Kasumi-1 (cell line): ENCODE data around the gene ZNF750.
A peak's percentile ranks its signal among the peaks of the same experiment; 100 is the strongest.

ENCODE experiments used
- DNase-seq, 2 experiments: peaks; one replicate each; lab custom pipeline; 2025; lab: John Stamatoyannopoulos, UW

Gene ZNF750

DNA sequence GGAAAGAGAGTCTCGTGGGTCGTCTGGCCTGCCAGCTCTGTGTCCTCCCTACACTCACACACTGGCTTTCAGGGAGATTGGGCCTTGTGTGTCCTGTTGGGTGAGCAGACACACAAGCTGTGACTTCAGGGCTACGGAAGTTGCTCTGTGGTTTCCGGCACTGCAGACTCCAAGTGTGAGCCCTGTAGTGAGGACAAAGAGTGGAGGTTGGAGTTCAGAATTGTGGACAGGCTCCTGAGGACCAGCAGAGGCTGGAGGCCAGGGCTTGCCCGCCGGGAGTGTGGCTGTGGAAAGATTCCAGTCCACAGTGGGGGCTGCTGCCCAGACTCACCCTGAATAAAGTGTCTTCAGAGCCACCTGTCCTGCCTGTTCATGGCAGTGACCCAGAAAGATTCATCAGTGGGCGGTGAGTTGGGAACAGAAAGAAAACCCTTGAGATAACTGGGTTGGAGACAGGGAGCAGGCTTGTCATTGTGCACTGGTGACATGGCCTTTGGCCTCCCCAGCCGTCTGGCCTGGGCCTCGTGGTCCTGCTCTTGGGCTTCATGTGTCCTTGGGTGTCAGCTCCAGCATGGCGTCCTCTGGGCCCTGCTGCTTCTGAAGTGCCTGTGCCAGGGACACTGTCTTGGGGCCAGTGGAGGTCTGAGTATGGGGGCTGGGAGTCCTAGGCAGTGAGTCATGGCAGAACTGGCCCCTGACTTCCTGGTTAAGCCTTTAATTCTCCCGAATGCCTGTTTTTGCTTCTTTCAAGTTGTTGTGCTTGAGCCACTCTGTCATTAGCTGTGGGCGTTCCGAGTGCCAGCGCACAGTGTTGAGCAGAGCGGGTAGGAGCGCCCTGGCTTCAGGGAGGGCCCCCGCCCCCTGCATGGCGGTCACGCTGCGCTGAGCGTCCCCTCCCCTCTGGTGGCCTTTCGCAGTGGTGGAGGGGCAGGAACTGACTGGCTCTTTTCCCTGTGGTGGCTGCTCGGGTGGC lies 19.9 kb upstream of the ZNF750 start:
- peak; percentile 96 to 97 for DNase-seq

DNA sequence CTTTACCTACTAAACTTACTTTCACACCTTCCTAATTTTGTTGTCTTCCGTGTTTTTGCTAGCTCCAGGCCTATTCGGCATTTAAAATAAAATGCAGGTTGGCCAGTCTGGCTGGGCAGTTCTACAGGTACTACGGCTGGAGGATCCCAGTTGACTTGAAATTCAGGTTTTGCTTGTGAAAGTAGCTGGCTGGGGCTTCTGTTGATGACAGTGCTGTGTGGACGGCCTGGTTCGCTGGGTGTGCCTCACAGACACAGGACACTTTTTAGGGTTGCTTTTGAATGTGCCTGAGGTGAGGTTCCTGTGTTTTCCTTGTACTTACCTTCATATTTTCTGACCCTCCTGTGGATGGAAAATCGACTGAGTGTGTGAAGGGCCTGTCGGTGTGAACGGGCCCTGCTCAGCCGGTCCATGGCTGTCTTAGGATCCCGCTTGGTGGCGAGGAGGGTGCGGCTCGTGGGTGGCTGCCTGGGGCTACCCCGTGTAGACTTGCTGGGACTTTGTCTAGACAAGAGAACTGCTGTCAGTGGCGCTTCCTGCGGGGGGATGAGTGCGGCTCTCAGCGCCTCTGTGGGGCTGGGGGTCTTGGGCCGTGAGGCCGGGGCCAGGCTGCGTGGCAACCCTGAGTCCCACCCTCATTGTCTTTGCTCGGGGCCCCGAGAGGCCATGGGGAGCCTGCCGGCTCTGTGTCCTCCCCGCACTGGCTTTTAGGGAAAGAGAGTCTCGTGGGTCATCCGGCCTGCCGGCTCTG lies 18.7 kb upstream of the ZNF750 start:
- no peak for DNase-seq

DNA sequence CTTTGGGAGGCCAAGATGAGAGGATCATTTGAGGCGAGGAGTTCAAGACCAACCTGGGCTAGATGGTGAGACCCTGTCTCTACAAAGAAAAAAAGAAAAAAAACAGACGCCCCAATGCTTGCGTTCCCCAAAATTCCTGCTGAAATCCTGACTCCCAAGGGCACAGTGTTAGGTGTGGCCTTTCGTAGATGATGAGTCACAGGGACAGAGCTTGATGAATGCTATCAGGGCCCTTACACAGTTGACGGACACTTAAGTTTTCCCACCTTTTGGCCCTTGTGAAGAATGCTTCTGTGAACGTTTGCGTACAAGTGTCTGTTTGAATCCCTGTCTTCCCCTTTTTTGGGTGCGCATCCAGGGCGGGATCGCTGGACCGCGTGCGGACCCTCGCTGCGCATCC lies 16.5 kb upstream of the ZNF750 start:
- DNase-seq = no peak

DNA sequence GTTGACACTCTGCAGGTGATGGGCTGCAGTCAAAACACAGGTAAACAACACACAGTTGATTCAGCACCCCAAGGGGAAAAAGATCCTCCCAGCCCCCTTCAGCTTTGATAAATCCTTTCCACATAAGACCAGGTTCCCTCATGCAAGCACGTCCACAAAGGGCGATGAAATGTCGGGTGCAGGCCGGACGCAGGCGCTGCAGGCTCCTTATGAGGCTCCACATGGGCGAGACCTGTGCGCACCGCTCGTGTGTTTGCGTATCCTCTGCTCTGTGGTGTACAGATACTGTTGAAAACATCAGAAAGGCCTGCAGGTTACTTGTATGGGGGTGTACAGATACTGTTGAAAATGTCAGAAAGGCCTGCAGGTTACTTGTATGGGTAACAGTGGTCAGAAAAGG lies 14.4 kb upstream of the ZNF750 start:
- DNase-seq = no peak

DNA sequence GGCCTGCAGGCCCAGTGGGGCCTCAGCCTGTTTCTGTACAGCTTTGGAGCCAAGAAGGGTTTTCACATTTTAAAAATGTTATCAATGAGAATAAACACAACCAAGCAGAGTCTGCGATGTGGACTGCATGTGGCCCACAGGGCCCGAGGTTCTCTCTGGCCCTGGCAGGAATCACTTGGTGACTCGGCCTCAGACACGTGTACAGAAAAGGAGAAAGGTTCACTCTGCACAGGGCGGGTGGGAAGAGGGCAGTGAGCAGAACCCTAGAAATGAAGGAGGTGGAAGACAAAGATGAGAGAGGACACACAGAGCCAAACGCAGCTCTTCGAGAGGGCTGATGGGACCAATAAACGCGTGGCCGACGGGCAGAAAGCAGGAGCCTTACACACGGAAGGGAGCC lies 11.6 kb upstream of the ZNF750 start:
- no peak for DNase-seq

DNA sequence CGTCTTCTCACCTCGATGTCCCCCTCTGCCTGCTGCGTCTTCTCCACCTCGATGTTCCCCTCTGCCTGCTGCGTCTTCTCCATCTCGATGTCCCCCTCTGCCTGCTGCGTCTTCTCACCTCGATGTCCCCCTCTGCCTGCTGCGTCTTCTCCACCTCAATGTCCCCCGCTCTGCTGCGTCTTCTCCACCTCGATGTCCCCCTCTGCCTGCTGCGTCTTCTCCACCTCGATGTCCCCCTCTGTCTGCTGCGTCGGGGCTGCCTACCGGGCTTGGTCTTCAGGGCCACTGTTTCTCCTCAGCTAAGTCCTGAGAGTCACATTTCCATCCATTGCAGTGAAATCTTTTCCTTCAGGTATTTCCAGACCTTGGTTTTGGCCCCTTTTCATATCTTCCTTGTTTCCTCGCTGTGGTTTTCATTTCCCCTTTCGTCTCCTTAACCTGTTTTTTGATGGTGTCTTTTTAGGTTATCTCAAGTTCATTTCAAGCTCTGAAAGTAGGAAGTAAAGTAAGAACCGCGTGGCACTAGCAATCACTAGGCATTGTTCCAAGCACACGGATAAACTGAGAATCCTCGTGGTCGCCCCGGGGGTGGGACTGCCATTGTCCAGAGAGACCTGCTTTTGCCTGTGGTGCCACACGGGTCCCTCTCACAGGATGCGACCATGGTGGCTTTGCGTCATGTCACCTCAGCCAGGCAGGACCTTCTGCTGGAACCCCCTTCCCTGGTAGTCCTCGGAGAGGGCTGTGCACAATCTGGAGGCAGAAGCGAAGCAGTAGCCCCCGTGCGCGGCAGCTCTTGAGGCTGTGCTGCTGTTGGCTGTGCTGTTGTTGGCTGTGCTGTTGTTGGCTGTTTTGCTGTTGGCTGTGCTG lies 9.5 kb upstream of the ZNF750 start:
- peak; percentile 64 to 65 for DNase-seq

DNA sequence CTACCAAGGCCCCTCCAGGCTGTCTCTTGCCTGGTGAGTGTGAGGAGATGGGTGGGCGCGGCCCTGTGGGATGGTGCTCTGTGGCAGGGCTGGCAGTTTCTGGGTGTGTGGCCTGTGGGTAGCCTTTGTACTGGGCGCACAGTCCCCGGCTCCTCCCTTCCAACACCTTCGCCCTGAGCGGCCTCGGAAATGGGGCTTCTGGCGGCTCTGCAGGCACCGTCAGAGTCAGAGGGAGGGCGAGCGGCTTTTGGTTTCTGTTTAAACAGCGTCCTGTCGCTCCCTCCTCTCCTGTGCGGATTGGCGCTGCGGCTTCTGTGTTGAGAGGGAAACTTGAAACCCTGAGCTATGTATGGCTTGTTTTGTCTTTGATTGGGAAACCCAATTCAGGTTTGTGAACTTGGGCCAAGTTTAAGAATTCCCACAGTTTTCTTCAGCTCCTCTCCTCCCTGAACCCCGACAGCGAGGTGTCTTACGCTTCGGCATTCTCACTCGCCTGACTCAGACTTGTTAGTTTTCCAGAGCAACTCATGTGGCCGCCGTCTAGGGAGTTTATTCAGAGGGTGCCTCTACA lies 8.3 kb upstream of the ZNF750 start:
- no peak for DNase-seq

DNA sequence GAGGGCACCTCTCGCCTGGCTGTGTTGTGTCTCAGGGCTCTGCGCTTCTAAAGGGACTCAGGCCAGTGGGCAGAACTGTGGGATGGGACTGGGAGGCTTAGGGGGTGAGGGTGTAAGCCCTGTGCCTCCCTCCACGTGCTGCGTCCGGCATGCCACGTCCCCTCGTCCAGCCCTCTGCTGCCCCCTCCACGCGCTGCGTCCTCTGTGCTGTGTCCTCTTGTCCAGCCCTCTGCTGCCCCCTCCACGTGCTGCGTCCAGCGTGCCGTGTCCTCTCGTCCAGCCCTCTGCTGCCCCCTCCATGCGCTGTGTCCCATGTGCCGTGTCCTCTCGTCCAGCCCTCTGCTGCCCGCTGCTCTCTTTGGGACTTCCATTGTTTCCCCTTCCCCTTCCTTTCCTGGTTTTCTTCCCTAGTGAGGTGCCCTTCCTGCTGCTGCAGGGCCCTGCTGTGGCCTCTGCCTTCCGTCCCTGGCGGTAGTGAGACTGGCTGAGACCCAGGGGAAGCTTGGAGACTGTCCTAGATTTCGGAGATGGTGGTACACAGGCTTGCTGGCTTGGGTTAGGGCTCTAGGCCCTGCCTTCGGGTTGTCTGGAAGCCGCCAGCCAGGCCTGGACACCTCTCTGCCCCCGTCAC lies 6.4 kb upstream of the ZNF750 start:
- DNase-seq = no peak

DNA sequence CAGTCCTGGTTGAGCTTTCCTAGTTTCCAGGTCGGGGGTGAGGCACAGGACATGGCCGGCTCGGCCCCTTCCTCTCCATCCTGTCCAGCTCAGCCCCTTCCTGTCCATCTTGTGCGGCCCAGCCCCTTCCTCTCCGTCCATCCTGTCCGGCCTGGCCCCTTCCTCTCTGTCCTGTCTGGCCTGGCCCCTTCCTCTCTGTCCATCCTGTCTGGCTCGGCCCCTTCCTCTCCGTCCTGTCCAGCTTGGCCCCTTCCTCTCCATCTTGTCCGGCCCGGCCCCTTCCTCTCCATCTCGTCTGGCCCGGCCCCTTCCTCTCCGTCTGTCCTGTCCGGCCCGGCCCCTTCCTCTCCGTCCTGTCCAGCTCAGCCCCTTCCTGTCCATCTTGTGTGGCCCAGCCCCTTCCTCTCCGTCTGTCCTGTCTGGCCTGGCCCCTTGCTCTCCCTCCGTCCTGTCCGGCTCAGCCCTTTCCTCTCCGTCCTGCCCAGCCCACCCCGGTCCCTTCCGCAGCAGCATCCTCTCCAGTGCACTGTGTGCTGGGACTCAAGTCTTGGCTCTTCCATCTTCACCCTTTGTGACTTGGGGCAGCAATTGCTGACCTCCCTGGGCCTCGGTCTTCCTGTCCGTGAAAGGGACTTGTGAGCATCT lies 5.5 kb upstream of the ZNF750 start:
- no peak for DNase-seq

DNA sequence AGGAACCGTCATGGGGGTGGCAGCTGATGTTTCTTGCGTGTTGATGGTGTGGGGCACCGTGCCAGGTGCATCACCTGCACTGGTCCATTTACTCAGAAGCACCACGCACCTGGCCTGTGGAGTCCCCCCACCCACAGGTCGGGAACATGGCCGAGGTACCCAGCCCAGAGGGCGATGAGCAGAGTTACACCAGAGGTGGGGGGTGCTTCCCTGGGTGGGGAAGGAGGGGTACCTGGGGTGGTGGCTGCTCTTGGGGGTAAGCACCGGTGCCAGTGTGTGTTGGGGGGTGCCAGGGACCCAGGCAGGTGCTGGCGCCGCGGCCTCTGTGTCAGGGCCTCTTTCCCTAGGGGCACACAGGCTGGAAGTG lies 5.0 kb upstream of the ZNF750 start:
- no peak for DNase-seq

DNA sequence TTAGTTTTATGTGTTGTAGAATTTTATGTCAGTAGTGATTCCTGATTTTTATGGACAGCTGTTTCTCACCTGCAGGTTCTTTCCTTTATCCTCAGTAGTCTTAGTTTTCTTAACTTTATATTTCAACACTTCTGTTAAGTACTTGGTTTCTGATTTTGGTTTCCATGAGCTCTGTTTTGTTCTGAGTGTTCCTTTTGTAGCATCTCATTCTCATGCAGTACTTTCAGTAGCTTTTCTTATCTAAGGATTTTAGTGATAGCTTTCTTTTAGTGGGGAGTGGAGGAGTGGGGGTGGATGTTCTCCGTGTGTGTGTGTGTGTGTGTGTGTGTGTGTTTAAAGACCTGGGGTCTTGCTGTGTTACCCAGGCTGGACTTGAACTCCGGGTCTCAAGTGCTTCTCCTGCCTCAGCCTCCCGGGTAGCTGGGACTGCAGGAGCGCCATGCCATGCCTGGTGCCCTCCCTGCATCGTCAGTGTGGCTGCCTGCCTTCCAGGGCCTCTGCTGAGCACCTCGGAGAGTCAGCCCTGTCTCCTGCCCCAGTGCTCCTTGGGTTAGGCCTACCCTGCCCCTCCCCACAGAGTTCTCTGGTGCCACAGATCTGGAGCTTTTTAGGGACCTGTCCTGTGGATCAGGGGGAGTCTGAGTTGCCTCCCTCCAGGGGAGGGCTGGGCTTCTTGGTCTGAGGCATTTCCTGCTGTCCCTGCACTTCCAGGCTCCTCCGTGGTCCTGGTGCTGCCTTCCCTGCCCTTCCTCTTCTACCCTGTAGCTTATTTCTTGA lies 4.3 kb upstream of the ZNF750 start:
- DNase-seq = no peak

DNA sequence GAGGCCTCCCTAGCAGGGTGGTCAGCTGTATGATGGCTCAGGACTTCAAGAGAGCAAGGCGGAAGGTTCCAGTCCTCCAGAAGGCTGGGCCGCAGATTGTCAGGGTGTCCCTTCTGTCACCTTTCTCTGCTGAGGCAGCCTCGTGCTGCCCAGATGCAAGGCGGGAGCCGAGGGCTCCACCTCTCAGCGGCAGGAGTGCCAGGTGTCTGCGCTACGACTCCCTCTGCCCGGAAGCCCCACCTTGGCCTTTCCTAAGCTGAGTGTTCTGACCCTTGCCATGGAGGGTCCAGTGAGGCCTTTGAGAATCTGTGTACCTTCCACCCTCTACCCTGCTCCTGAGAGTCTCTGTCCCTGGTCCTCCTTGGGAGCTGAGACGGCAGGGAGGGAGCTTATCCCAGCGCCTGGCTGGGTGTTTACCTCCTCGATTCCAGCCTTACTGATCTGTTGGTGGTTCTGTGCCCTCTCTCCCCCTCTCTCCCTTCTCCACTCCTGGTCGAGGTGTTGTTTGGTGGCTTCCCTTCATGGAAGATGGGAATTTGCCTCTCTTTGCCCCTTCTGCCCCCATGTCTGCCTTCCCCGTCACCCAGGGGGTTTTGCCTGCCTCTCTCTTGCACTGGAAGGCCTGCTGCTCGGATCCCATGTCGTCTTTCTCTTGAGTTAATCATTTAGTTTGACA lies 2.2 kb upstream of the ZNF750 start:
- no peak for DNase-seq

DNA sequence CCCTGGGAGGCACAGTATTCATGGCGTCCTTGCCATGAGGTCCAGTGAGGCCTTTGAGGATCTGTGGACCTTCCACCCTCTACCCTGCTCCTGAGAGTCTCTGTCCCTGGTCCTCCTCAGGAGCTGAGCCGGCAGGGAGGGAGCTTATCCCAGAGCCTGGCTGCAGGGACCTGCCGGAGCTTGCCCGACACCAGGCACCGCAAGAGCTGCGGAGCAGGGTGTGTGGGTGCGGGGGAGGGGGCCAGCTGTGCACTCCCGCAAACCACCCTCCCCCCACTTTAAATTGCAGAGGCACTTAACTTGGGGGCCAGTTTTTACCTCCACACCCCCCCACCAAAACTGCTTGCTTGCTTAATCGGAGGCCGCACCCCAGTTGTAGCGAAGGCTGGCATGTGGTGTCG lies 609 bp upstream of the ZNF750 start:
- no peak for DNase-seq

DNA sequence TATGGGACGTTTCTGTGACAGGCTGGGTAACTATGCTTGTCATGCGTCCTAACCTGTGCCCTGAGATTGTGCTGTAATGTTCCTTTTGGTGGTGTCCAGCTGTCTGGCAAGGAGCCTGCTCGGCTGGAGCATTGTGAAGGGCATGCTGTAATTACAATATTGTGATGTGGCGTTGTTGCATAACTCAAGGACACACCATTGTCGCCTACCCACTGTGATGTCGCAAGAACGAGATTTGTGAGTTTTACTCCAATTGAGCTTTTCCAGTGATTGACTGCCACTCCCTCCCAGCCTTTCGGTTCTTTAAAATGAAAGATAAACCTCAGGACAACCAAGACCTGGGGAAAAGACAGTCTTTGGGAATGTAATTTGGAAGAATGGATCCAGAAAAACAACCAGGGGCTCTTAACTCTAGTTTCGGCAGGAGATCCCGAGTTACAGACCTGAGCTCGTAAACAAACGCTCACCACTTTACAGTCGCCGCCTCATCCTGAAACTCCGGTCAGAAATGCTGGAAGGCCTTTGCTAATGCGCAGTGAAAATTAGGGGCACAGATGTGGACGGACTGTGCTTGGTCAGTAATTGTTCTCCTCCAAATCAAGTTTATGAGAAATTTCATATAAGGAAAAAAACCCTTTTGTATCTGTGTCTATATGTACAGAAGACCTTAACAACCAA lies 1.3 kb downstream of the ZNF750 start:
- DNase-seq = no peak

DNA sequence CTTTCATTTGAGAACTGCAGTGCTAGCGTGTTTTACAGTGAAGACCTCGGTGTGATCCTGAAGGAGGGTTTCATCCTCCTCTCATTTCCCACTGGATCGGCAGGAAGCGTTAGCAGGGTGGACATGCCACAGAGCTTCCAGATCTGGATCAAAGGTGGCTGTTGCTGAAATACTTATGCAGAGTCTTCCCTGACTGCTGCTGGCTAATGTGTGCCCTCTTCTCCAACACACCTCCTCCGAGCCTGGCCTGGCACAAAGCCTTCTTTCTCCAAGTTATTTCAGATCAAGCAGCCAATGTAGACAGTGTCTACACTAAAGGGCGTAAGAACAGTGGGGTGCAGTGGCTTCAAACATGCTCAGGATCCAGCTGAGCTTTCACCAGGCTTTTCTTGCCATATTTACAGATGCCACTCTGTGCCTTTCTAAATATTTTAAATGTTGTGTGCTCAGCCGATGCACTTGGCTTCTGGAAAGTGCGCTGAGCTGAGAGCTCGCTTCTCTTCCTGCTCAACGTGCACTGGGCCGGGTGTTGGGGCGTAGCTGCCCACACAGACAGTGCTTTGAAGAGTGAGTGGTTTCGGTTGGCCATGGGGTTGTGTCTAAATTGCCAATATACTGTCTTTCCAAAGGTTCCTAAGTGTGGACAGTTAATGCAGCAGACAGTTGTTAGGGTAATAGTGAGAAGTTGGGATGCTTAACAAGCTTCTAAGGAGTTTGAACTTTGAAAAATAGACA lies 2.1 kb downstream of the ZNF750 start:
- DNase-seq = no peak

DNA sequence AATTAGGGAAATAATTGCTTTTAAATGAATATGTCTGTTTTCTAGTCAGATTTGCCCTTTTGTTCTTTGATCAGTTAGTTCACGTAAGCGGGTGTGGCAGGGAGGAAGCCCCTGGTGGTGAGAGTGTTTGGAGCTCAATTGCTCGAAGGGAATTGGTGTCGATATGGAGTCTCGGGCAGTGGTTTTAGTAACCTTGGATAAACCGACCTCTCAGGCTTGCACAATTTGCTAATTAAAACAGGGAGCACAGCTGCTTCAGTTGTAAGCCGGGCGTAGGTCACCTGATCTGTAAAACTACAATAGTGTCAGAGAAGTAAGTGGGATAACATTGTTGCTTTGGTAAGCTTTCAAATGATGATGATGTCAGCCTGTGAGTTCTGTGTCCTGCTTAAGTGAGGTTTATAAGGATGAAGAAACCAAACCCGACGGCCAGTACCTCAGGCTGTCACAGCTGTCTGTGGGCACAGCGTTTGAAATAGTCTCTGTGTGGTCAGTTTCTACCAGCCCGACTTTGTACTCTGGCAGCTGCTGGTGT lies 2.9 kb downstream of the ZNF750 start:
- no peak for DNase-seq

DNA sequence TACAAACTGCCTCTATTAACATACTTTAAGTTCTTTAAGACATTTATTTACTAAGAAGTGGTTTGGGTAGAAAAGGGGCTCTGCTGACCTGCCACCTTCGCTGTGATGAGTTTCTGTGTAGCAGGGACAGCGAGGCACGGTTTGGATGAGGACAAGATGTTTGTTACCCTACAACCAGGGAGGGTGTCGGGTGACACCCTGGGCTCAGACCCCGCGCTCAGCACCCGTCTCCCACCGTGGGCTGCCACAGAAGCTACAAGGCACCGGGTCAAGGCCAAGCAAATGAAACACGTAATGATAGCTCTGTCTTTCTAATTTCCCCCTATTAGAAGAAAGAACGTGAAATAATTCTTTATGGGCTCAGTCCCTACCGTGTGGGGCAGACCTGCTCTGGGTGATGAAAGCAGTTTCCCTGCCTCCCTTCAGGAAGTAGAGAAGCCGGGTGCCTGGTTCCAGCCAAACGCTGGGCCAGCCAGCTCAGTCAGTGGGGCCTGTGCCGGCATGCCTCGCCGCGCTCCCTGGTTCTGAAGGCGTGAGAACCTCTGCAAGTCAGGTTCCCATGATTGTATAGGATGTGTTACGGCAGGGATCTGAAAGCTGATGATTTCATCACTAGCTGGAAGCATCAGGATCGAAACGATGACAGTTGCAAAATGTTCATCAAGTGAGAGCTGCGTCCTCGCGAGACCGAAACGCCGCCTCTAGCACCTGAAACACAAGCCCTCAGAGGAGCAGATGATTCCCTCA lies 3.9 kb downstream of the ZNF750 start:
- DNase-seq = no peak
